Esophagus squamous epithelium (tissue), 4 donors: ENCODE results near the gene LRP1.

ENCODE experiments used
- CTCF ChIP-seq, 6 experiments: fragments of 450-650 bp in 4 of 6; fragments of 200-600 bp in 2 of 6; sonication (generic) in 2 of 6; IDR thresholded peaks; one replicate each; pipeline ENCODE4 v1.5.1; 2016 to 2019; ENCODE audit warnings: antibody characterized with exemption in 6 of 6, mild to moderate bottlenecking in 4 of 6, moderate library complexity in 4 of 6
- POLR2A ChIP-seq, 4 donors: fragments of 450-650 bp; IDR thresholded peaks; one replicate each; pipeline ENCODE4 v1.6.1; 2017; ENCODE audit warnings: antibody characterized with exemption in 4 of 4, mild to moderate bottlenecking in 4 of 4, moderate library complexity in 3 of 4

- TF ChIP-seq CTCF (IDR thresholded peaks at IDR 0.05) (no peak), POLR2A (IDR thresholded peaks at IDR 0.05) (no peak)
Observed at GRCh38 chr12:57148469-57149244, 20.4 kb downstream of the LRP1 start.
